ENCODE results near the gene SIGLEC9. TPM values are rescaled to one million over a fixed set of nuclear protein-coding genes. Genes with fewer than 3 reads are reported as not detected.

SIGLEC9 gene
- total RNA-seq, 1 experiment from 2014 or later: not detected

- no TSS peak for BruUV-seq (replicated peaks)
- RAD21 ChIA-PET (ENCODE audit: low non-redundant PET in 1 of 2, low total read pairs in 2 of 2, uncharacterized antibody in 2 of 2, unreplicated experiment in 2 of 2): no interaction called here
These were observed 43.2 kb upstream of the SIGLEC9 start for GRCh38 chr19:51081476-51081875.

More at GRCh38 chr19:51081476-51081875, 43.2 kb upstream of the SIGLEC9 start:
- Histone ChIP-seq H3K4me3 (replicated peaks in 1 of 2; ENCODE audit: low read depth in 1 of 2, low read length in 2 of 2) (no peak overlapping the region), H3K79me2 (ENCODE audit: insufficient read depth, low read length) (no peaks in the 10 kb centered on the region), H3K9ac (ENCODE audit: low read length) (no peak overlapping the region), H3K27me3 (ENCODE audit: insufficient read depth, low read length) (no peaks in the 10 kb centered on the region), H3K4me2 (ENCODE audit: low read length) (no peak overlapping the region), H3K36me3 (ENCODE audit: control insufficient read depth in 1 of 2, insufficient read depth in 2 of 2, low read length in 2 of 2) (no peaks in the 10 kb centered on the region), H3K4me1 (ENCODE audit: control insufficient read depth in 1 of 2, insufficient read depth in 2 of 2, low read length in 2 of 2) (no peaks in the 10 kb centered on the region), H3K9me3 (ENCODE audit: control insufficient read depth in 1 of 2, insufficient read depth in 1 of 2, low read depth in 1 of 2, low read length in 2 of 2) (no peaks in the 10 kb centered on the region), H2AFZ (ENCODE audit: low read depth, low read length, poor library complexity, severe bottlenecking) (no peak overlapping the region), H3K27ac (ENCODE audit: low read depth, low read length) (no peak overlapping the region), H4K20me1 (ENCODE audit: insufficient read depth) (no peaks in the 10 kb centered on the region), H3K9me2 (ENCODE audit: insufficient read depth) (no peaks in the 10 kb centered on the region)
- TF ChIP-seq POLR2AphosphoS5 (IDR thresholded peaks at IDR 0.05; ENCODE audit: low read depth, low read length): no peak
- TF ChIP-seq CEBPB (IDR thresholded peaks at IDR 0.05; ENCODE audit: low read depth): no peak
- no peak for TF ChIP-seq SIN3A (IDR thresholded peaks at IDR 0.05; ENCODE audit: low read depth)
- no peak for TF ChIP-seq ELF1 (IDR thresholded peaks at IDR 0.05; ENCODE audit: borderline replicate concordance, low read depth)
- TF ChIP-seq SP1 (IDR thresholded peaks at IDR 0.05; ENCODE audit: low read depth): no peak
- TF ChIP-seq CTCF (IDR thresholded peaks at IDR 0.05 in 2 of 3, conservative IDR thresholded peaks at IDR 0.05 in 1 of 3; ENCODE audit: borderline replicate concordance in 1 of 3, insufficient read depth in 1 of 3, low read depth in 2 of 3, low read length in 2 of 3): no peak
- no peak for TF ChIP-seq MAX (IDR thresholded peaks at IDR 0.05)
- no peak for TF ChIP-seq JUND (IDR thresholded peaks at IDR 0.05)
- no peak for TF ChIP-seq RAD21 (IDR thresholded peaks at IDR 0.05; ENCODE audit: low read depth)
- TF ChIP-seq ZBTB33 (IDR thresholded peaks at IDR 0.05; ENCODE audit: extremely low read depth, insufficient replicate concordance, low read length): no peak
- no peak for TF ChIP-seq REST (IDR thresholded peaks at IDR 0.05; ENCODE audit: low read depth)
- TF ChIP-seq POLR2A (IDR thresholded peaks at IDR 0.05; ENCODE audit: borderline replicate concordance, extremely low read depth, insufficient read depth, insufficient read length): no peak
- no peak for TF ChIP-seq EGR1 (IDR thresholded peaks at IDR 0.05; ENCODE audit: low read depth)
- no peak for TF ChIP-seq EZH2phosphoT487 (IDR thresholded peaks at IDR 0.05; ENCODE audit: borderline replicate concordance)
- TF ChIP-seq ZNF274 (IDR thresholded peaks at IDR 0.05; ENCODE audit: low read depth, low read length): no peak
- no peak for TF ChIP-seq CBX3 (IDR thresholded peaks at IDR 0.05; ENCODE audit: low read depth)
- TF ChIP-seq SRF (IDR thresholded peaks at IDR 0.05; ENCODE audit: low read depth): no peak
- no peak for TF ChIP-seq TCF7L2 (IDR thresholded peaks at IDR 0.05; ENCODE audit: borderline replicate concordance, extremely low read depth, insufficient read depth, insufficient read length)
- no peak for TF ChIP-seq FOSL1 (IDR thresholded peaks at IDR 0.05; ENCODE audit: low read depth)
- no peak for DNase-seq (ENCODE audit: low read depth, low spot score)
- ChIA-PET CTCF (interaction anchor here (1.2 kb wide), 1 partner anchor 15 kb away, joined by 4 read pairs; no protein-coding TSS in a partner anchor), POLR2A (interaction anchor here (0.5 kb wide), 1 partner anchor 64 kb away, joined by 3 read pairs; no protein-coding TSS in a partner anchor)
- no peak for ATAC-seq
- intact Hi-C loops (cut with micrococcal nuclease): no loop called here

All from HCT116 (cell line).